ENCODE data around the gene SRPRB.

Gene SRPRB

GRCh38 chr3:133849346-133849745, 43.7 kb downstream of the SRPRB start:
- DNase-seq: no peak

DNA sequence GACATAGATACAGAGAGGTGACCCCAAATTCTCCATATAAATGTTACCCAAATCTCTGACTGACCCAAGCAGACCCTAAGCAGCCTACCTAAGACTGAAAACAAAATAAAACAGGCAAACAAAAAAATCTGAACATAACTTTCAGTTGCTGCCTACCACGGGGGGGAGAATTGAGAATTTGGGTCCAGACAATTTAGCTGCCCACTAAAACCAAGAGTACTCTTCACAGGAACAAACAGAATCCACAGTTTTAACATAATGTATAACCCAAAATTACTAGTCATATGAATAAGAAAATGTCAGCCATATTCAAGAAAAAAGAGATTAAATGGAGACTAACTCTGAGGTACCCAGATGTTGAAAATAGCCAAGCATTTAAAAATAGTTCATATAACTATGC, 44.4 kb downstream of the SRPRB start:
- no peak for DNase-seq

- no peak for DNase-seq
Measured at GRCh38 chr3:133851266-133851906, 45.8 kb downstream of the SRPRB start.

- DNase-seq: no peak
Measured at GRCh38 chr3:133851931-133852330, 46.3 kb downstream of the SRPRB start.

GRCh38 chr3:133853063-133853924, 47.7 kb downstream of the SRPRB start:
- no peak for DNase-seq

DNA sequence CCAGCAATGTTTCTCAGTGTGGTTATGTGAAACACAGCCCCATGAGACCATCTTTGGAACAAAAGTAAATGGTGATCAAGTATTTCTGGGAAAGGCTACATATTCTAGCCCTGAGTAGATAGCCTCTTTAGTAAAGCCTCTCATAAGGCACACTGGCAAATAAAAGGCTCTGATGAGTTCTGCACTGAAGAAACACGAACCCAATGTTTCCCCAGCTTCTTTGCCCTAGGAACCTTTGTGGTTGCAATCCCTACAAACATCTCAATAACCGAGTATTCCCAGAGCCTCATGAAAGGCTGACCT, 48.3 kb downstream of the SRPRB start:
- DNase-seq: no peak

DNA sequence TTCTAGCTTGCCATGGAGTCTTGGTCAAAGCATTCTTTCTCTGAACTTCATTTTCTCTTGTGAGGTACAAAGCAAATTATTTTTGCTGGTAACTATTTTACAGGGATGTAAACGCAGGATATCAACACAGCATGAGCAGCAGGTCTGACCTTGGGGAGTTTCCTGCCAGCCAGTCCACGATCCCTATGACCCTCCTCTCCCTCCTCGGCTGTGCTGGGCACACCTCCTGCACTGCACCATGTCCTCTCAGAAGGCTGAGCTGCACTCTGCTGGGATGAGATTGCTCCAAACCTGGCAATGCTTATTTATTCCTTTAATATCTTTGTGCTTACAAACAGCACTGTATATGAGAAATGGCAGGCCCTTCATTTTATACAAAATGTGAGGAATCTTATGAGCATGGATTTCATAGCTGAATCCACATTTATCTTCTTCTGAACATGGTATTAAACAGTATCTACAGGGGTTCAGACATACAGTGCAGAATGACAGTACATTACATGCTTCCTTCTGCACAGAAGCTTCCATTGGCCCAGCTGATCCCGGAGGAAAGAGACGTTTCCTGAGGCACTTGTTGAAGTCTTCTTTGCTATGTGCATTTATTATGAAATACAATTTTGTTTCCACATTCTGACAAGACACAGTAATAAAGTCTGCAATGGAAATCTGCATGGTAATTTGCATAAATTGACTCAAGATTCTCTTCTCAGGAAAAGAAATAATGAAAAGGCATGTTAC, 48.8 kb downstream of the SRPRB start:
- DNase-seq: no peak

GRCh38 chr3:133855002-133855370, 49.4 kb downstream of the SRPRB start:
- peak; percentile 81 for DNase-seq

GRCh38 chr3:133855772-133856171, 50.2 kb downstream of the SRPRB start:
- no peak for DNase-seq

DNA sequence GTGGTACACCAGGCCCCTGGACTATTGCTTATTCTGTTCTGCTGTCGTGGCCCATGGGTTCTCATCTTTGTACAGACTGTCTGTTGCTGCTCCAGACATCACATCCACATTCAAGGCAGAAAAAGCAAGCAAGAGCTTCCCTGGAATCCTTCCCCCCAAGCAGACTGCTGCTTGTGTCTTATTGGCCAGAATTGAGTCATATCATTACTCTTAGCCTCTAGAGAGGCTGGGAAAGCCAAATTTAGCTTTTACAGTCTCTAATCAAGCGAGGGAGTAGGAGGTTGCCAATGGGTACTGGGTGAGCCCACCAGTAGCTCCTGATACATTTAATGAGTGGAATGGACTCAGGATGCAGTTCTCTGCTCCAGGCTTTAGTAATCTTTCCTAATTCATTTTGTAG, 50.7 kb downstream of the SRPRB start:
- DNase-seq: no peak

DNA sequence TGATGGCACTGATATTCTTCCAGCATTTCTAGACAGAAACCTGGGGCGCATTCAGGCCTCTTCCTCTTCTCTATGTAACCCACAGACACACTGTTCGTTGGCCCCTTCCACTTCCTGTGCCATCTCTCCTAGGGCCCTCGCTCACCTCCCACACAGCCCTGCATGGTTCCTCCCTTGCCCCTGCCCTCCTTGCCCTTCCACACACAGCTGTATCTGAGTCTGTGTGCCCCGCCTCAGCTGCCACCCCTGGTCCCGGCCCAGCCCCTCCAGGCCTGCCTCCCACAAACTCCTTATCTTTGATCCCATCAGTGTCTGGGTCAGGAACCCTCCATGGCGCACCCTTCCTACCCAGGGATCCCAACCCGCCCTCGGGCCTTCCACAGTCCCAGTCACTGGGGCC, 52.2 kb downstream of the SRPRB start:
- no peak for DNase-seq

GRCh38 chr3:133859381-133860234, 54.0 kb downstream of the SRPRB start:
- no peak for DNase-seq

- DNase-seq: no peak
Measured at GRCh38 chr3:133860519-133860918, 54.9 kb downstream of the SRPRB start.

GRCh38 chr3:133862161-133862560, 56.5 kb downstream of the SRPRB start:
- DNase-seq: no peak

DNA sequence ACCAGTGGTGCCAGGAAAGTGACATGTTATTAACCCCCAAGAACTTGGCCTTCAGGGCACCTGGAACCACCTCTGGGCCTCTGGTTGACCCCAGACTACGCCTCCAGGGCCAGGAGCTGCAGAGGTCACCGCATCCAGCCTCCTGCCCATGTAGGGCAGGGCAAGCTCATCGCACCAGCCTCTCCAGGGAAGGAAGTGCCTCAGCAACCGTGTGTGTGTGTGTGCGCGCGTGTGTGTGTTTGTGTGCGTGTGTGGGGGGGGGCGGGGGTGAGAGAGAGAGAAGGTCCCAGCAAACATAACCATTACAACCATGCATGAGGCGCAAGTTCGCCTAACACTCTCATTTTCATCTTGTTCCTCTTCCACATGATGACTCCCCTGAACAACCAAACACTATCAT, 58.3 kb downstream of the SRPRB start:
- DNase-seq: no peak

DNA sequence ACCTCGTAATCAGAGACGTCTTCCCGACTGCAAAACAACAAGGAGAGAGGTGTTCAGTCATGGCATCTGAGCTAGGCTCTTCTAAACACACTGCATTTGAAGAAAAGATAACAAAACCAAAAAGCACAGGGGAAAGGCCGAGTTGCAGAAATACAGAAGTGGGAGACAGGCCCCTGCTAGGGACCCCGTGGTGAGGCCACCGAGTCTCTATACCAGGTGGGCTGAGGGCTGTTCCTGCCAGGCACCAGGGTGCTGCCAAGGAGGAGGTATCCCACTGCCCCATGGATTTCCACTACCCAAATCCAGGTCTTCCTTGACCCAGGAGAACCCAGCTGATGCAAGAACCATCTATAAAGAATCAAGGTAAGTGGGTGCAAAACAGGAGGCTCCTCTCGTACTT, 59.0 kb downstream of the SRPRB start:
- DNase-seq: no peak

- DNase-seq: no peak
Measured at GRCh38 chr3:133865136-133865855, 59.7 kb downstream of the SRPRB start.

GRCh38 chr3:133866141-133866540, 60.5 kb downstream of the SRPRB start:
- no peak for DNase-seq

DNA sequence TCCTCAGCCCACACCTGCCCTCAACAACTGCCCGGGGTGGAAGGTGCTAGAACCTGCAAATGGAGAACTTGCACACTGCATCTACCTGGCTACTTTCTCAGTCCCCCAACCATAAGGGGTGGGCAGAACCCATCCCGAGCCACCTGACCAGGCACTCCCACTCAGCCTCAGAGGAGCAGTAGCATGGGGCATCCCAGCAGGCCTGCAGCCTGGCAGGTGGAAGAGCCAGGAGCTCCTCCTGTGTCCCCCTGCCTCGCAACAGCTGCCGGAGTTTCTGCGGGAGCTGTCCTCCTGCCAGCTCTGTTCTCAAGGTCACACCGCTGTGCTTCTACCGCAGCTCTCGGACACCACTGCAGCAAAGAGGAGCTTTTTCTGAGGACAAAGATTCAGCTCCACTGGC, 62.6 kb downstream of the SRPRB start:
- no peak for DNase-seq

GRCh38 chr3:133868758-133869475, 63.3 kb downstream of the SRPRB start:
- no peak for DNase-seq

DNA sequence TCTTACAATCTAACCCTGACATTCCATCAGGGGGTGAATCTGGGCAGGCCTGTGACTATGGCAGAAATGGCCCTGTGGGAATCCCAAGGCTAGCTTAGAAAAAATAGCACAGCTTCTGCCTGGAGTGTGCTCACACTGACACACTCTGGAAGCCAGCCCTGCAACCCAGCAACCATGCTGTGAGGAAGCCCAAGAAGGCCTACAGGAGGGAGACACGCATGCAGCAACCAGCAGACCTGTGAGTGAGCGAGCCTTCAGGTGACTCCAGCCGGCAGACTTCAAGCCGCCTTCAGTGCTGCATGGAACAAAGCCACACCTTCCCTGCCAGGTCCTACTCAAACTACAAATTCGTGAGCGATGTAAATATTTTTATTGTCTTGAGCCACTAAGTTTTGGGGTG, 64.0 kb downstream of the SRPRB start:
- DNase-seq: no peak

- DNase-seq: no peak
Measured at GRCh38 chr3:133870822-133871221, 65.2 kb downstream of the SRPRB start.

All from NCI-H1048 (cell line).